SJSA1 (cell line): Measurements from ENCODE around the gene PMS1. TPM values are rescaled to one million over a fixed set of nuclear protein-coding genes. Genes with fewer than 3 reads are reported as not detected.
A peak's percentile ranks its signal among the peaks of the same experiment; 100 is the strongest.
"Not testable (repeated sequence)": the region's sequence is repeated elsewhere in the genome, so short reads cannot be mapped to it uniquely, and the experiment has no call there.

Experiments
- DNase-seq, 2 experiments: peaks; one replicate each; pipeline ENCODE4 v3.0.0-alpha.2; 2015 to 2020; ENCODE audit warnings: low spot score in 2 of 2, low read depth in 1 of 2
- H3K27ac ChIP-seq: fragments of 250-450 bp; sonication (Bioruptor Pico); 2 replicates; pipeline ENCODE4 v1.5.1; 2020; ENCODE audit warnings: mild to moderate bottlenecking, moderate library complexity
- H3K27me3 ChIP-seq: fragments of 250-450 bp; sonication (Bioruptor Pico); replicated peaks from 2 replicates; pipeline ENCODE4 v1.5.1; 2020; ENCODE audit warnings: mild to moderate bottlenecking, moderate library complexity
- H3K36me3 ChIP-seq: fragments of 250-450 bp; sonication (Bioruptor Pico); 2 replicates; pipeline ENCODE4 v1.5.1; 2020; ENCODE audit warnings: mild to moderate bottlenecking
- H3K4me1 ChIP-seq: fragments of 250-450 bp; sonication (Bioruptor Pico); replicated peaks from 2 replicates; pipeline ENCODE4 v1.6.1; 2021; ENCODE audit warnings: mild to moderate bottlenecking
- H3K4me3 ChIP-seq: fragments of 250-450 bp; sonication (Bioruptor Pico); 2 replicates; pipeline ENCODE4 v1.5.1; 2020; ENCODE audit warnings: mild to moderate bottlenecking
- H3K9me3 ChIP-seq: fragments of 250-450 bp; sonication (Bioruptor Pico); replicated peaks from 2 replicates; pipeline ENCODE4 v1.5.1; 2020; ENCODE audit warnings: mild to moderate bottlenecking
- total RNA-seq: library from RNA; depleted of rRNA; stranded (reverse); fragments of >200 nt; shearing (Covaris generic); gene quantifications from 2 replicates; pipeline ENCODE4 v1.2.3, GENCODE V29; 2014

The PMS1 gene
- total RNA-seq, 1 experiment from 2014 or later, result 27.9 TPM

- no peaks in the 10 kb centered on the region for H3K4me1 ChIP-seq
- no peak for DNase-seq
- no peak overlapping the region for H3K27ac ChIP-seq
- peaks cover 3% of the 10 kb centered on the region; the same call in 1 of the 2 replicates for H3K36me3 ChIP-seq
- no peaks in the 10 kb centered on the region for H3K27me3 ChIP-seq
- no peaks in the 10 kb centered on the region for H3K9me3 ChIP-seq
- no peak overlapping the region for H3K4me3 ChIP-seq
These were observed 45.0 kb downstream of the PMS1 start for GRCh38 chr2:189829102-189829833.

GRCh38 chr2:189830510-189830909 is 46.3 kb downstream of the PMS1 start:
- peaks cover 3% of the 10 kb centered on the region; the same call in 1 of the 2 replicates for H3K36me3 ChIP-seq
- H3K9me3 ChIP-seq, result no peaks in the 10 kb centered on the region
- no peaks in the 10 kb centered on the region for H3K4me1 ChIP-seq
- no peaks in the 10 kb centered on the region for H3K27me3 ChIP-seq
- DNase-seq, result no peak
- no peak overlapping the region for H3K4me3 ChIP-seq
- no peak overlapping the region for H3K27ac ChIP-seq

- Histone ChIP-seq H3K9me3 (no peaks in the 10 kb centered on the region), H3K36me3 (no peaks in the 10 kb centered on the region; the same call in 1 of the 2 replicates), H3K27me3 (no peaks in the 10 kb centered on the region), H3K27ac (no peak overlapping the region), H3K4me3 (no peak overlapping the region), H3K4me1 (peaks cover 16% of the 10 kb centered on the region)
- DNase-seq, result no peak
These were observed 49.8 kb downstream of the PMS1 start for GRCh38 chr2:189834059-189834458.

GRCh38 chr2:189834642-189835041 is 50.4 kb downstream of the PMS1 start:
- not testable (repeated sequence) for H3K36me3 ChIP-seq, H3K27me3 ChIP-seq, DNase-seq, H3K9me3 ChIP-seq, H3K27ac ChIP-seq, H3K4me3 ChIP-seq
- peaks cover 16% of the 10 kb centered on the region for H3K4me1 ChIP-seq

- H3K9me3 ChIP-seq, result no peaks in the 10 kb centered on the region
- no peak overlapping the region for H3K4me3 ChIP-seq
- no peaks in the 10 kb centered on the region for H3K36me3 ChIP-seq
- DNase-seq, result peak in 1 of 2 experiments; percentile 6
- H3K4me1 ChIP-seq, result peaks cover 16% of the 10 kb centered on the region
- H3K27ac ChIP-seq, result peak overlapping the region; percentile 71
- no peaks in the 10 kb centered on the region for H3K27me3 ChIP-seq
These were observed 51.8 kb downstream of the PMS1 start for GRCh38 chr2:189835855-189836558.

- no peaks in the 10 kb centered on the region for H3K9me3 ChIP-seq
- H3K36me3 ChIP-seq, result no peaks in the 10 kb centered on the region
- H3K27me3 ChIP-seq, result no peaks in the 10 kb centered on the region
- peak in 1 of 2 experiments; percentile 59 for DNase-seq
- no peak overlapping the region for H3K4me3 ChIP-seq
- H3K27ac ChIP-seq, result peak overlapping the region; percentile 71
- peaks cover 16% of the 10 kb centered on the region for H3K4me1 ChIP-seq
These were observed 52.4 kb downstream of the PMS1 start for GRCh38 chr2:189836644-189837043.

- Histone ChIP-seq H3K27ac (peak overlapping the region; percentile 71), H3K27me3 (no peaks in the 10 kb centered on the region)
- no peak for DNase-seq
These were observed 53.1 kb downstream of the PMS1 start for GRCh38 chr2:189837326-189837725.

GRCh38 chr2:189841019-189841418 is 56.8 kb downstream of the PMS1 start:
- Histone ChIP-seq H3K4me3 (no peak overlapping the region), H3K9me3 (no peaks in the 10 kb centered on the region), H3K27ac (no peak overlapping the region), H3K36me3 (peaks cover 8% of the 10 kb centered on the region; the same call in 1 of the 2 replicates), H3K27me3 (no peaks in the 10 kb centered on the region), H3K4me1 (peaks cover 34% of the 10 kb centered on the region)
- no peak for DNase-seq

More at GRCh38 chr2:189837326-189837725, 53.1 kb downstream of the PMS1 start:
- no peaks in the 10 kb centered on the region for H3K9me3 ChIP-seq
- peaks cover 17% of the 10 kb centered on the region for H3K4me1 ChIP-seq
- H3K4me3 ChIP-seq, result no peak overlapping the region
- peaks cover 2% of the 10 kb centered on the region; the same call in 1 of the 2 replicates for H3K36me3 ChIP-seq

GRCh38 chr2:189848276-189848675 is 64.0 kb downstream of the PMS1 start:
- Histone ChIP-seq H3K9me3 (no peaks in the 10 kb centered on the region), H3K4me1 (peaks cover 12% of the 10 kb centered on the region), H3K36me3 (peaks cover 19% of the 10 kb centered on the region), H3K4me3 (no peak overlapping the region), H3K27me3 (no peaks in the 10 kb centered on the region), H3K27ac (no peak overlapping the region)
- DNase-seq, result no peak

GRCh38 chr2:189849550-189849949 is 65.3 kb downstream of the PMS1 start:
- no peaks in the 10 kb centered on the region for H3K9me3 ChIP-seq
- no peak overlapping the region for H3K27ac ChIP-seq
- H3K36me3 ChIP-seq, result peaks cover 23% of the 10 kb centered on the region
- H3K4me1 ChIP-seq, result no peaks in the 10 kb centered on the region
- H3K27me3 ChIP-seq, result no peaks in the 10 kb centered on the region
- no peak for DNase-seq
- H3K4me3 ChIP-seq, result no peak overlapping the region

- no peak overlapping the region for H3K4me3 ChIP-seq
- peaks cover 24% of the 10 kb centered on the region for H3K36me3 ChIP-seq
- no peaks in the 10 kb centered on the region for H3K27me3 ChIP-seq
- H3K9me3 ChIP-seq, result no peaks in the 10 kb centered on the region
- no peak for DNase-seq
- H3K27ac ChIP-seq, result no peak overlapping the region
- H3K4me1 ChIP-seq, result no peaks in the 10 kb centered on the region
These were observed 67.0 kb downstream of the PMS1 start for GRCh38 chr2:189851174-189851826.

- Histone ChIP-seq H3K4me1 (no peaks in the 10 kb centered on the region), H3K36me3 (peaks cover 16% of the 10 kb centered on the region), H3K4me3 (no peak overlapping the region), H3K27me3 (no peaks in the 10 kb centered on the region), H3K27ac (no peak overlapping the region), H3K9me3 (no peaks in the 10 kb centered on the region)
- no peak for DNase-seq
These were observed 69.9 kb downstream of the PMS1 start for GRCh38 chr2:189854187-189854586.

- H3K27me3 ChIP-seq, result no peaks in the 10 kb centered on the region
- no peak for DNase-seq
- no peak overlapping the region for H3K4me3 ChIP-seq
- H3K4me1 ChIP-seq, result no peaks in the 10 kb centered on the region
- peaks cover 16% of the 10 kb centered on the region for H3K36me3 ChIP-seq
- H3K27ac ChIP-seq, result no peak overlapping the region
- H3K9me3 ChIP-seq, result no peaks in the 10 kb centered on the region
These were observed 70.7 kb downstream of the PMS1 start for GRCh38 chr2:189854940-189855339.

- no peaks in the 10 kb centered on the region for H3K4me1 ChIP-seq
- no peaks in the 10 kb centered on the region for H3K9me3 ChIP-seq
- H3K4me3 ChIP-seq, result no peak overlapping the region
- H3K27ac ChIP-seq, result no peak overlapping the region
- H3K36me3 ChIP-seq, result peaks cover 14% of the 10 kb centered on the region
- H3K27me3 ChIP-seq, result no peaks in the 10 kb centered on the region
- no peak for DNase-seq
These were observed 74.0 kb downstream of the PMS1 start for GRCh38 chr2:189858291-189858690.
